HepG2 (cell line): ENCODE results near the gene SEMA7A. TPM values are rescaled to one million over a fixed set of nuclear protein-coding genes. Genes with fewer than 3 reads are reported as not detected.

Experiments used
- ARID2 ChIP-seq: sonication (generic); formaldehyde crosslinking; IDR thresholded peaks from 2 replicates; pipeline ENCODE4 v1.8.1; 2022; ENCODE audit warnings: mild to moderate bottlenecking, missing genetic modification reagents, borderline replicate concordance
- ELF3 ChIP-seq: IDR thresholded peaks from 2 replicates; pipeline ENCODE4 v1.6.1; 2016; ENCODE audit warnings: missing genetic modification reagents, missing compliant biosample characterization
- HOXA3 ChIP-seq: sonication (generic); formaldehyde crosslinking; IDR thresholded peaks from 2 replicates; pipeline ENCODE4 v1.5.0; 2020; ENCODE audit warnings: missing genetic modification reagents
- HOXA5 ChIP-seq: sonication (generic); formaldehyde crosslinking; IDR thresholded peaks from 2 replicates; pipeline ENCODE4 v1.4.0; 2020; ENCODE audit warnings: missing genetic modification reagents
- JARID2 ChIP-seq: sonication (generic); formaldehyde crosslinking; IDR thresholded peaks from 2 replicates; pipeline ENCODE4 v1.8.1; 2023; ENCODE audit warnings: missing genetic modification reagents, inconsistent platforms; ENCODE audit not compliant: insufficient replicate concordance
- KLF12 ChIP-seq: sonication (generic); formaldehyde crosslinking; IDR thresholded peaks from 2 replicates; pipeline ENCODE4 v1.4.0; 2020; ENCODE audit warnings: missing genetic modification reagents, borderline replicate concordance
- MEIS2 ChIP-seq: sonication (generic); formaldehyde crosslinking; IDR thresholded peaks from 2 replicates; pipeline ENCODE4 v1.9.0; 2021; ENCODE audit warnings: mild to moderate bottlenecking, missing genetic modification reagents
- MIXL1 ChIP-seq: IDR thresholded peaks from 2 replicates; pipeline ENCODE4 v1.6.1; 2016
- MTA1 ChIP-seq: sonication (generic); formaldehyde crosslinking; IDR thresholded peaks from 2 replicates; pipeline ENCODE4 v1.4.0; 2020; ENCODE audit warnings: missing genetic modification reagents, mild to moderate bottlenecking, borderline replicate concordance
- MXD4 ChIP-seq: IDR thresholded peaks from 2 replicates; pipeline ENCODE4 v1.6.1; 2016; ENCODE audit warnings: mild to moderate bottlenecking, missing biosample characterization, missing genetic modification reagents
- MXI1 ChIP-seq: IDR thresholded peaks from 3 replicates; pipeline ENCODE4 v1.6.1; 2012; ENCODE audit warnings: low read depth, low read length, inconsistent platforms, borderline replicate concordance
- NFIB ChIP-seq: sonication (generic); formaldehyde crosslinking; IDR thresholded peaks from 2 replicates; pipeline ENCODE4 v1.9.0; 2021; ENCODE audit warnings: missing genetic modification reagents, mild to moderate bottlenecking, borderline replicate concordance
- PHF5A ChIP-seq: IDR thresholded peaks from one replicate; pipeline ENCODE4 v1.6.1; 2018; ENCODE audit warnings: low read depth, missing genetic modification reagents; ENCODE audit not compliant: unreplicated experiment
- SMYD3 ChIP-seq: sonication (generic); formaldehyde crosslinking; IDR thresholded peaks from 2 replicates; pipeline ENCODE4 v1.8.1; 2023; ENCODE audit warnings: mild to moderate bottlenecking, missing genetic modification reagents
- SOX13 ChIP-seq, 3 experiments: fragments of 450-650 bp in 1 of 3; sonication (generic) in 1 of 3; formaldehyde crosslinking in 1 of 3; IDR thresholded peaks in 2 of 3; conservative IDR thresholded peaks in 1 of 3; 2 replicates each; pipeline versions ENCODE4 v1.5.0 to v1.6.1; 2016 to 2020; ENCODE audit warnings: antibody characterized with exemption in 1 of 3, mild to moderate bottlenecking in 1 of 3, missing compliant biosample characterization in 1 of 3, missing genetic modification reagents in 1 of 3, moderate library complexity in 1 of 3
- SP5 ChIP-seq: IDR thresholded peaks from 2 replicates; pipeline ENCODE4 v1.6.1; 2016; ENCODE audit warnings: low read depth, borderline replicate concordance
- ZNF234 ChIP-seq: sonication (generic); formaldehyde crosslinking; conservative IDR thresholded peaks from 2 replicates; pipeline ENCODE4 v1.5.1; 2020; ENCODE audit warnings: mild to moderate bottlenecking, missing genetic modification reagents
- ZNF276 ChIP-seq: sonication (generic); formaldehyde crosslinking; IDR thresholded peaks from 2 replicates; pipeline ENCODE4 v1.4.0; 2020; ENCODE audit warnings: mild to moderate bottlenecking, low read depth, missing genetic modification reagents
- ZNF30 ChIP-seq: sonication (generic); formaldehyde crosslinking; IDR thresholded peaks from 2 replicates; pipeline ENCODE4 v1.5.0; 2020; ENCODE audit warnings: mild to moderate bottlenecking, missing genetic modification reagents
- ZNF331 ChIP-seq: sonication (generic); formaldehyde crosslinking; IDR thresholded peaks from 2 replicates; pipeline ENCODE4 v1.4.0; 2020; ENCODE audit warnings: missing genetic modification reagents
- ZNF660 ChIP-seq: sonication (generic); formaldehyde crosslinking; IDR thresholded peaks from 2 replicates; pipeline ENCODE4 v1.5.1; 2020; ENCODE audit warnings: mild to moderate bottlenecking, low read depth, missing genetic modification reagents, borderline replicate concordance
- polyA plus RNA-seq, 8 experiments: library from polyadenylated mRNA; depleted of rRNA in 3 of 8; stranded (reverse) in 7 of 8; unstranded in 1 of 8; fragments of >200 nt; fragmentation: Illumina TruSeq in 4 of 8; extraction: Trizol in 4 of 8; gene quantifications; 2 replicates each; pipeline versions ENCODE4 v1.2.1 to v1.2.3, GENCODE V29; 2011 to 2016; ENCODE audit warnings: low read depth in 4 of 8, missing spikeins in 1 of 8, mixed read lengths in 1 of 8; ENCODE audit not compliant: insufficient read depth in 1 of 8
- total RNA-seq, 5 experiments: library from RNA; depleted of rRNA; stranded (reverse); fragments of >200 nt; fragmentation: Illumina TruSeq; extraction: Trizol; gene quantifications; 2 replicates each; pipeline ENCODE4 v1.2.3, GENCODE V29; 2016; ENCODE audit warnings: low read depth in 1 of 5
- TF ChIP-seq, protein P1 (sequence below): sonication (generic); formaldehyde crosslinking; IDR thresholded peaks from 2 replicates; pipeline ENCODE4; 2020; ENCODE audit warnings: missing genetic modification reagents, mild to moderate bottlenecking, borderline replicate concordance
- TF ChIP-seq, protein P2 (sequence below): sonication (generic); formaldehyde crosslinking; IDR thresholded peaks from 2 replicates; pipeline ENCODE4 v1.5.0; 2020; ENCODE audit warnings: mild to moderate bottlenecking, missing genetic modification reagents

The SEMA7A gene
- total and polyA plus RNA-seq, 2 of the 13 experiments (the other 11 are each of a cell fraction or from before 2014, with no cell fraction given): 9.0 to 15.8 TPM

DNA sequence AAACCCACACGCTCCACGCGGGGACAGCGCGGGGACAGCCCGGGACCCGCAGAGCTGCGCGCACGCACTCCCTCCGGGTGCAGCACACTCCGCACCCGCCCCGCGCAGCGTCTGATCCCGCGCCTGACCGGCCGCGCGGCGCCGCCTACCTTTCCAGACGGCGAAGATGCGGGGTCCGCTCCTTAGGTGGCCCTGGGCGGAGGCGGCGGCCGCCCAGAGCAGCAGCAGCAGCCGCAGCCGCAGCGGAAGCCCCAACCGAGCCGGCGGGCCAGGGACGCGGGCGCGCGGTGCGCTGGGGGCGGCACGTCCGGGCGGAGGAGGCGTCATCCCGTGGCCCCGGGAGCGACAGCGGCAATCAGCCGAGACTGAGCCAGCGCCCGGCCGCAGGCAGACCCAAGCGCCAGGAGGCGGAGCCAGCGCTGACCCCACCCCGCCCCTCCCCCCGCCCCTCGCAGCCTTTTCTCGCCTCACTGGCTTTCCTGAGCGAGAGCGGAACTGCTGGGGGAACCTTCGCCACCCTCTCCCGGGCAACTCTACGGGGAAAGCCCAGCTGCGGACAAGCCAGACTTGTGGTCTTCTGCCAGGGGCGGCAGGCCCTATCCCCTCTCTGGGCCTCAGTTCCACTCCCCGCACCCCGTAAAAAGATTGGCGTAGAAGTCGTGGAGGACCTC, at the start of gene SEMA7A (continued):
- TF ChIP-seq, protein P1, sequence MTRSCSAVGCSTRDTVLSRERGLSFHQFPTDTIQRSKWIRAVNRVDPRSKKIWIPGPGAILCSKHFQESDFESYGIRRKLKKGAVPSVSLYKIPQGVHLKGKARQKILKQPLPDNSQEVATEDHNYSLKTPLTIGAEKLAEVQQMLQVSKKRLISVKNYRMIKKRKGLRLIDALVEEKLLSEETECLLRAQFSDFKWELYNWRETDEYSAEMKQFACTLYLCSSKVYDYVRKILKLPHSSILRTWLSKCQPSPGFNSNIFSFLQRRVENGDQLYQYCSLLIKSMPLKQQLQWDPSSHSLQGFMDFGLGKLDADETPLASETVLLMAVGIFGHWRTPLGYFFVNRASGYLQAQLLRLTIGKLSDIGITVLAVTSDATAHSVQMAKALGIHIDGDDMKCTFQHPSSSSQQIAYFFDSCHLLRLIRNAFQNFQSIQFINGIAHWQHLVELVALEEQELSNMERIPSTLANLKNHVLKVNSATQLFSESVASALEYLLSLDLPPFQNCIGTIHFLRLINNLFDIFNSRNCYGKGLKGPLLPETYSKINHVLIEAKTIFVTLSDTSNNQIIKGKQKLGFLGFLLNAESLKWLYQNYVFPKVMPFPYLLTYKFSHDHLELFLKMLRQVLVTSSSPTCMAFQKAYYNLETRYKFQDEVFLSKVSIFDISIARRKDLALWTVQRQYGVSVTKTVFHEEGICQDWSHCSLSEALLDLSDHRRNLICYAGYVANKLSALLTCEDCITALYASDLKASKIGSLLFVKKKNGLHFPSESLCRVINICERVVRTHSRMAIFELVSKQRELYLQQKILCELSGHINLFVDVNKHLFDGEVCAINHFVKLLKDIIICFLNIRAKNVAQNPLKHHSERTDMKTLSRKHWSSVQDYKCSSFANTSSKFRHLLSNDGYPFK: no peak
- TF ChIP-seq MXI1 (peak; percentile 46; the same call in 1 of the 3 replicates), MTA1 (no peak), ZNF660 (CRISPR knock-in tag) (no peak), ZNF30 (no peak), MXD4 (no peak; the same call in 1 of the 2 replicates), MEIS2 (0 out of 2 replicates have a peak, but pooled peaks have one; percentile 50), HOXA3 (CRISPR knock-in tag) (peak; percentile 60), SMYD3 (CRISPR knock-in tag) (no peak), ARID2 (CRISPR knock-in tag) (no peak), JARID2 (no peak), ELF3 (0 out of 2 replicates have a peak, but pooled peaks have one; percentile 24), ZNF234 (CRISPR knock-in tag) (no peak), KLF12 (no peak), ZNF276 (CRISPR knock-in tag) (0 out of 2 replicates have a peak, but pooled peaks have one; percentile 53), SOX13 (IDR thresholded peaks at IDR 0.05) (no peak), SOX13 (CRISPR knock-in tag; conservative IDR thresholded peaks at IDR 0.05 in 1 of 2, IDR thresholded peaks at IDR 0.05 in 1 of 2) (no peak), NFIB (CRISPR knock-in tag) (no peak), HOXA5 (CRISPR knock-in tag) (no peak), MIXL1 (no peak), SP5 (CRISPR knock-in tag) (no peak; the same call in 1 of the 2 replicates), ZNF331 (CRISPR knock-in tag) (peak; percentile 57), PHF5A (CRISPR knock-in tag) (no peak)
- TF ChIP-seq, protein P2, sequence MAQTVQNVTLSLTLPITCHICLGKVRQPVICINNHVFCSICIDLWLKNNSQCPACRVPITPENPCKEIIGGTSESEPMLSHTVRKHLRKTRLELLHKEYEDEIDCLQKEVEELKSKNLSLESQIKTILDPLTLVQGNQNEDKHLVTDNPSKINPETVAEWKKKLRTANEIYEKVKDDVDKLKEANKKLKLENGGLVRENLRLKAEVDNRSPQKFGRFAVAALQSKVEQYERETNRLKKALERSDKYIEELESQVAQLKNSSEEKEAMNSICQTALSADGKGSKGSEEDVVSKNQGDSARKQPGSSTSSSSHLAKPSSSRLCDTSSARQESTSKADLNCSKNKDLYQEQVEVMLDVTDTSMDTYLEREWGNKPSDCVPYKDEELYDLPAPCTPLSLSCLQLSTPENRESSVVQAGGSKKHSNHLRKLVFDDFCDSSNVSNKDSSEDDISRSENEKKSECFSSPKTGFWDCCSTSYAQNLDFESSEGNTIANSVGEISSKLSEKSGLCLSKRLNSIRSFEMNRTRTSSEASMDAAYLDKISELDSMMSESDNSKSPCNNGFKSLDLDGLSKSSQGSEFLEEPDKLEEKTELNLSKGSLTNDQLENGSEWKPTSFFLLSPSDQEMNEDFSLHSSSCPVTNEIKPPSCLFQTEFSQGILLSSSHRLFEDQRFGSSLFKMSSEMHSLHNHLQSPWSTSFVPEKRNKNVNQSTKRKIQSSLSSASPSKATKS: no peak
